ENCODE results near the gene THSD4.

GRCh38 chr15:71349736-71350526 is 234.7 kb downstream of the THSD4 start:
- TF ChIP-seq POLR2A (IDR thresholded peaks at IDR 0.05; ENCODE audit: low read depth, low read length), result no peak
- no peak for TF ChIP-seq POLR2AphosphoS5 (IDR thresholded peaks at IDR 0.05; ENCODE audit: low read depth, low read length)
